Measurements from ENCODE around the gene FBXL7. TPM values are rescaled to one million over a fixed set of nuclear protein-coding genes. Genes with fewer than 3 reads are reported as not detected.

The FBXL7 gene
- total and polyA plus RNA-seq, 10 donors: 1.1 to 12.9 (median 8.3) TPM

DNA sequence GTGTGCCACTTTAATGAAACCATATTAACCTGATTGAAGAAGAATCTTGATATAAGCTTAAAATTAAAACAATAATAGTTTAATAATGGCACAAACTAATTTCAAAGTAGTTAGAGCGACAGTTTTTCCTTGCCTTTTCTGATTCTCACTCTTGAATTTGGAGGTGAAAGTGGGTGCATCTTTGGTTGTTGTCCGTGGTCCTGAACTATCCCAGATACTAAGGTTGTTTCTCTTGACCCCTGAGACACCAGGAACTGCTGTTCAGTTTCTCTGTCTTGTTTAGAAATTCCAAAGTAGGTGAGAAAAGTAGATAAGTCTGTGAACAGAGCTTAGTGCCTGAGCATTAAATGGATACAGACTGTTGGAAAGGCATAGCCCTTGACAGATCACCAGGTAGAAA lies 274.7 kb downstream of the FBXL7 start:
- no peak overlapping the region for H3K27ac ChIP-seq

DNA sequence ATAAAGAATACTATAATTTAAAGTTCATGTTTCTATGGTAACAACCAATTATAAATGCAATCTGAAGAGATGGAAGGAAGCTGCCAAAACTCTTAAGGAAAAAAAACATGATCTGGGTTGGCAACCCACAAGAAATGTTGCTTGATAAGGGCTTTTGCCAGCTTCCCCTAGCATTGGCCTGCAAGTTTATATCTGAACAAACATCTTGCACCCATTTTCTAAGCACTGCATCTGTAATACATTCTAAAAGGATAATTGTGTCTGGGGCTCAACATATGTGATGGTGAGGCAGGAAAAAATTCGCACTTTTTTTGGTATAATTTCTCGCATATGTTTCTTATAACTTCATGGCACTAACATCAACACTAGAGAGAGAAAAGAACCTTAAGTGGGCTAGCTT lies 276.4 kb downstream of the FBXL7 start:
- H3K27me3 ChIP-seq (replicated peaks in 1 of 7): no peaks in the 10 kb centered on the region
- no peak overlapping the region for H3K4me3 ChIP-seq
- no peaks in the 10 kb centered on the region for H3K36me3 ChIP-seq
- H3K27ac ChIP-seq: no peak overlapping the region
- intact Hi-C loops (cut with DNase I; ENCODE audit: low total_unique reads): no loop called here
- no peaks in the 10 kb centered on the region for H3K4me1 ChIP-seq
- H3K9me3 ChIP-seq: peaks cover 0 to 10% (median 0%) of the 10 kb centered on the region in 8 donors
- WGBS, 5 donors: 86 to 91% (median 86%) methylated on average over 2 of the region's 2 CpGs
- DNase-seq: no peak
- TF ChIP-seq, protein P1, sequence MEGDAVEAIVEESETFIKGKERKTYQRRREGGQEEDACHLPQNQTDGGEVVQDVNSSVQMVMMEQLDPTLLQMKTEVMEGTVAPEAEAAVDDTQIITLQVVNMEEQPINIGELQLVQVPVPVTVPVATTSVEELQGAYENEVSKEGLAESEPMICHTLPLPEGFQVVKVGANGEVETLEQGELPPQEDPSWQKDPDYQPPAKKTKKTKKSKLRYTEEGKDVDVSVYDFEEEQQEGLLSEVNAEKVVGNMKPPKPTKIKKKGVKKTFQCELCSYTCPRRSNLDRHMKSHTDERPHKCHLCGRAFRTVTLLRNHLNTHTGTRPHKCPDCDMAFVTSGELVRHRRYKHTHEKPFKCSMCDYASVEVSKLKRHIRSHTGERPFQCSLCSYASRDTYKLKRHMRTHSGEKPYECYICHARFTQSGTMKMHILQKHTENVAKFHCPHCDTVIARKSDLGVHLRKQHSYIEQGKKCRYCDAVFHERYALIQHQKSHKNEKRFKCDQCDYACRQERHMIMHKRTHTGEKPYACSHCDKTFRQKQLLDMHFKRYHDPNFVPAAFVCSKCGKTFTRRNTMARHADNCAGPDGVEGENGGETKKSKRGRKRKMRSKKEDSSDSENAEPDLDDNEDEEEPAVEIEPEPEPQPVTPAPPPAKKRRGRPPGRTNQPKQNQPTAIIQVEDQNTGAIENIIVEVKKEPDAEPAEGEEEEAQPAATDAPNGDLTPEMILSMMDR (IDR thresholded peaks at IDR 0.05 in 8 of 11, conservative IDR thresholded peaks at IDR 0.05 in 3 of 11): no peak
- TF ChIP-seq POLR2A (IDR thresholded peaks at IDR 0.05) (no peak), POLR2AphosphoS5 (IDR thresholded peaks at IDR 0.05) (no peak)

More for the DNA sequence above, 274.7 kb downstream of the FBXL7 start:
- Histone ChIP-seq H3K4me1 (no peaks in the 10 kb centered on the region), H3K36me3 (no peaks in the 10 kb centered on the region), H3K9me3 (peaks cover 0 to 9% (median 0%) of the 10 kb centered on the region in 8 donors), H3K27me3 (replicated peaks in 1 of 7) (no peaks in the 10 kb centered on the region), H3K4me3 (no peak overlapping the region)
- WGBS, 5 donors: 47 to 75% (median 68%) methylated on average over 2 of the region's 2 CpGs
- DNase-seq: no peak
- TF ChIP-seq POLR2A (IDR thresholded peaks at IDR 0.05): no peak
- TF ChIP-seq, protein P1 (IDR thresholded peaks at IDR 0.05 in 8 of 11, conservative IDR thresholded peaks at IDR 0.05 in 3 of 11): no peak
- no peak for TF ChIP-seq POLR2AphosphoS5 (IDR thresholded peaks at IDR 0.05)
- intact Hi-C loops (cut with DNase I; ENCODE audit: low total_unique reads): no loop called here

DNA sequence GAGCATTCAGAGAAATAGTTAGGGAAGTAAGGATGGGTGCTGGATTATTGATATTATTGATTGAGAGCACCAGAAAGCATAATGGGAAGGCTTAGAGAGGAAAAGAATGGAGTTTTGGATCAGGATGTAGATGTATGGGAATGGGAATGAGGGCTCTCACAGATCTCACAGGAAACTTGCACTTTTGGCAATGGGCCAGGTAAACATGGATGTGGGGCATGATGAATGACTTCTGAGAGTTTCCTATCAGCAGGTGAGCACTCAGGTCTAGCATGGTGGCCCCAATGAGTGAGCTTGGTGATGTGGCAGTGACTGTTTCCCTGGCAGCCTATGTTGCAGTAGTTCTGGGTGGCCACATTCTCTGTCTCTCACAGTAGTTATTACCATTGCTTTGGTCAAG lies 283.8 kb downstream of the FBXL7 start:
- H3K27me3 ChIP-seq (replicated peaks in 1 of 7): no peaks in the 10 kb centered on the region
- no peak for DNase-seq
- TF ChIP-seq, protein P1 (IDR thresholded peaks at IDR 0.05 in 8 of 11, conservative IDR thresholded peaks at IDR 0.05 in 3 of 11): no peak
- no peak for TF ChIP-seq POLR2AphosphoS5 (IDR thresholded peaks at IDR 0.05)
- TF ChIP-seq POLR2A (IDR thresholded peaks at IDR 0.05): no peak

DNA sequence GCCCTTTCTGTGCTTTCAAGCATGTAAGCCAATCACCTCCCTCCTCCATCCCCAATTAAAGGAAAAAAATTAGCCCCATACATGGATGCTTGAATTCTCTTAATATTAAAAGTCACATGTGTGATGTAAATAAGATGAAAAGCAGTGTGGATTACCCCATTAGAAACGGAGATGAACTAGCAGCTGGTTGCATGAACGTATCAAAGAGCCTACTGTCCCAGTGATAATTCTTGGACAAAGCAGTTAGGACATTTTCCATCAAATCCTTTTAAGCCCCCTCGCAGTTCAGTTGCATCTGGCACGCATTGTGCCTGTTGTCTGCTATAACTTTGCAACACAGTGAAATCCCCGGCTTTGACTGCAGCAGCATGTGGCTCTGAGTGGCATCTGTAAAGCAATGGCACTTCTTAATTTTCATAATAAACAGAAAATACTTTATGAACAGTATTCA lies 285.6 kb downstream of the FBXL7 start:
- no peak overlapping the region for H3K27ac ChIP-seq
- WGBS, 5 donors: 75 to 83% (median 79%) methylated on average over 5 of the region's 5 CpGs
- no peaks in the 10 kb centered on the region for H3K27me3 ChIP-seq (replicated peaks in 1 of 7)
- H3K4me1 ChIP-seq: peaks cover 0 to 6% (median 0%) of the 10 kb centered on the region in 6 donors
- peaks cover 0 to 21% (median 0%) of the 10 kb centered on the region in 8 donors for H3K9me3 ChIP-seq
- no peak overlapping the region for H3K4me3 ChIP-seq
- no peaks in the 10 kb centered on the region for H3K36me3 ChIP-seq
- TF ChIP-seq POLR2A (IDR thresholded peaks at IDR 0.05) (no peak), POLR2AphosphoS5 (IDR thresholded peaks at IDR 0.05) (no peak)
- TF ChIP-seq, protein P1 (IDR thresholded peaks at IDR 0.05 in 8 of 11, conservative IDR thresholded peaks at IDR 0.05 in 3 of 11): no peak
- intact Hi-C loops (cut with DNase I; ENCODE audit: low total_unique reads): no loop called here
- DNase-seq: no peak

More for the DNA sequence above, 283.8 kb downstream of the FBXL7 start:
- Histone ChIP-seq H3K4me3 (no peak overlapping the region), H3K4me1 (peaks cover 0 to 6% (median 0%) of the 10 kb centered on the region in 6 donors), H3K36me3 (no peaks in the 10 kb centered on the region), H3K27ac (no peak overlapping the region), H3K9me3 (peaks cover 0 to 25% (median 0%) of the 10 kb centered on the region in 8 donors)
- intact Hi-C loops (cut with DNase I; ENCODE audit: low total_unique reads): no loop called here

Measured in spleen (tissue), 11 donors.